HG03039 (cell line): ENCODE data around the gene ADGRV1.
A peak's percentile ranks its signal among the peaks of the same experiment; 100 is the strongest.

Experiments used
- ATAC-seq: cut with Tn5 transposase; IDR thresholded peaks from one replicate; pipeline ENCODE4 v1.9.1; 2021; ENCODE audit warnings: mild to moderate bottlenecking, moderate library complexity; ENCODE audit not compliant: unreplicated experiment

Gene ADGRV1, protein sequence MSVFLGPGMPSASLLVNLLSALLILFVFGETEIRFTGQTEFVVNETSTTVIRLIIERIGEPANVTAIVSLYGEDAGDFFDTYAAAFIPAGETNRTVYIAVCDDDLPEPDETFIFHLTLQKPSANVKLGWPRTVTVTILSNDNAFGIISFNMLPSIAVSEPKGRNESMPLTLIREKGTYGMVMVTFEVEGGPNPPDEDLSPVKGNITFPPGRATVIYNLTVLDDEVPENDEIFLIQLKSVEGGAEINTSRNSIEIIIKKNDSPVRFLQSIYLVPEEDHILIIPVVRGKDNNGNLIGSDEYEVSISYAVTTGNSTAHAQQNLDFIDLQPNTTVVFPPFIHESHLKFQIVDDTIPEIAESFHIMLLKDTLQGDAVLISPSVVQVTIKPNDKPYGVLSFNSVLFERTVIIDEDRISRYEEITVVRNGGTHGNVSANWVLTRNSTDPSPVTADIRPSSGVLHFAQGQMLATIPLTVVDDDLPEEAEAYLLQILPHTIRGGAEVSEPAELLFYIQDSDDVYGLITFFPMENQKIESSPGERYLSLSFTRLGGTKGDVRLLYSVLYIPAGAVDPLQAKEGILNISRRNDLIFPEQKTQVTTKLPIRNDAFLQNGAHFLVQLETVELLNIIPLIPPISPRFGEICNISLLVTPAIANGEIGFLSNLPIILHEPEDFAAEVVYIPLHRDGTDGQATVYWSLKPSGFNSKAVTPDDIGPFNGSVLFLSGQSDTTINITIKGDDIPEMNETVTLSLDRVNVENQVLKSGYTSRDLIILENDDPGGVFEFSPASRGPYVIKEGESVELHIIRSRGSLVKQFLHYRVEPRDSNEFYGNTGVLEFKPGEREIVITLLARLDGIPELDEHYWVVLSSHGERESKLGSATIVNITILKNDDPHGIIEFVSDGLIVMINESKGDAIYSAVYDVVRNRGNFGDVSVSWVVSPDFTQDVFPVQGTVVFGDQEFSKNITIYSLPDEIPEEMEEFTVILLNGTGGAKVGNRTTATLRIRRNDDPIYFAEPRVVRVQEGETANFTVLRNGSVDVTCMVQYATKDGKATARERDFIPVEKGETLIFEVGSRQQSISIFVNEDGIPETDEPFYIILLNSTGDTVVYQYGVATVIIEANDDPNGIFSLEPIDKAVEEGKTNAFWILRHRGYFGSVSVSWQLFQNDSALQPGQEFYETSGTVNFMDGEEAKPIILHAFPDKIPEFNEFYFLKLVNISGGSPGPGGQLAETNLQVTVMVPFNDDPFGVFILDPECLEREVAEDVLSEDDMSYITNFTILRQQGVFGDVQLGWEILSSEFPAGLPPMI (N-terminal part only)

GRCh38 chr5:90558344-90559192, at the start of gene ADGRV1:
Gene ADGRV1, plus strand, starts transcription at chr5:90558797. Its CDS starts 99 bp downstream, at chr5:90558896.
- no peak for ATAC-seq

GRCh38 chr5:90510438-90510837, 48.2 kb upstream of the ADGRV1 start:
- ATAC-seq = no peak

GRCh38 chr5:90514520-90514919, 44.1 kb upstream of the ADGRV1 start:
- no peak for ATAC-seq

- no peak for ATAC-seq
Observed at GRCh38 chr5:90518661-90519060, 39.9 kb upstream of the ADGRV1 start.

DNA sequence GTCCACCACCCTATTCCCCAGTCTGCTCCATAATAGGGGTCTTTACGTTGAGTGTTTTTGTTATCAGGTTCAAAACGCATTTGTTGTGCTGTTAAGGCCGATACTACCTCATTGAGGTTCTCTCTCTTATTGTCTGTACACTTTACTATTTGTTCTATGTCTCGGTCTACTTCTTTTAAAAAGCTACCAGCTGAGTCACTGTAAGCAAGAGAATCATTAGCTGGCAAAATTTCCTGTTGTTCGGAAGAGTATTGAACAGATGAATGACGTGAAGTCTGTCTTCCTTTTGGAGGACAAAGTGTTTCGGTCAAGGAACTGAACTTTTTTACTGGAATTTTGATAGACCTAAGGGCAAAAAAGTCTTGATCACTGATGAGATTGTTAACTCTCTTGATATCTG, 39.5 kb upstream of the ADGRV1 start:
- ATAC-seq = no peak

GRCh38 chr5:90528601-90529193, 29.9 kb upstream of the ADGRV1 start:
- peak; percentile 3 for ATAC-seq

GRCh38 chr5:90529194-90529938, 29.2 kb upstream of the ADGRV1 start, which contains the start of gene LYSMD3:
Gene LYSMD3, minus strand, starts transcription at chr5:90529584. Its CDS starts 4,295 bp downstream, at chr5:90525289.
- peak; percentile 88 for ATAC-seq

DNA sequence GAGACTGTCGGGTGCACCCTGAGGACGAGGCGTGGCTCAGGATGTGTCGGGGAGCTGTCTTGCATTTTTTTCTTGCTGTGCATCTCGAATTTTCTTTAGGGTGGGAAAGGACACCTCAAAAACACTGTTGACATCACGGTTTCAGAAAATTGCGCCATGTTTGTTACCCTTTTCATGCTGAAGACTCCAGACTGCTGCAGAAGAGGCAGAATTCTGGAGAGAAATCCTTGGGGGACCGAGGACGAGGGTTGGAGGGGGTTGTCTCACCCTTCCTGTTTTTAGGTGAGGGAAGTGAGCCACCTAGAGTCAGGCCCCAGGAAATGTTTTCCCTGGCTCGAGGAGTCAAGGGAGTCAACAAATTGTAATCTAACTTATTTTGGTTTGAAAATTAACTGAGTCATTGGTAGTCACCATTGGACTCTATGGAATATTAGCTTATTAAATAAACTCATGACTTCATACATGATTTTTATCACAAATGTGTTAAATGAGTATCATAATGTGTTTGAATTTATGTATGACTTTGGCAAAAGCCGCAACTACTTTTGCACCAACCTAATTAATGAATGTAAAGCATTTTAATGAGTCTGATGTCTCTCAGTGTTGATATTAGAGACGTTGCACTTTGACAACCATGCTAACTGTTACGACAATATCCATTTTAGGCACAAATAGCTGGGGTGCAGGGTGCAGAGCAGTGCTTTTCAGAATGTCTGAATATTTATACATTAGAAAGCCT, 28.5 kb upstream of the ADGRV1 start:
- ATAC-seq = peak; percentile 39

DNA sequence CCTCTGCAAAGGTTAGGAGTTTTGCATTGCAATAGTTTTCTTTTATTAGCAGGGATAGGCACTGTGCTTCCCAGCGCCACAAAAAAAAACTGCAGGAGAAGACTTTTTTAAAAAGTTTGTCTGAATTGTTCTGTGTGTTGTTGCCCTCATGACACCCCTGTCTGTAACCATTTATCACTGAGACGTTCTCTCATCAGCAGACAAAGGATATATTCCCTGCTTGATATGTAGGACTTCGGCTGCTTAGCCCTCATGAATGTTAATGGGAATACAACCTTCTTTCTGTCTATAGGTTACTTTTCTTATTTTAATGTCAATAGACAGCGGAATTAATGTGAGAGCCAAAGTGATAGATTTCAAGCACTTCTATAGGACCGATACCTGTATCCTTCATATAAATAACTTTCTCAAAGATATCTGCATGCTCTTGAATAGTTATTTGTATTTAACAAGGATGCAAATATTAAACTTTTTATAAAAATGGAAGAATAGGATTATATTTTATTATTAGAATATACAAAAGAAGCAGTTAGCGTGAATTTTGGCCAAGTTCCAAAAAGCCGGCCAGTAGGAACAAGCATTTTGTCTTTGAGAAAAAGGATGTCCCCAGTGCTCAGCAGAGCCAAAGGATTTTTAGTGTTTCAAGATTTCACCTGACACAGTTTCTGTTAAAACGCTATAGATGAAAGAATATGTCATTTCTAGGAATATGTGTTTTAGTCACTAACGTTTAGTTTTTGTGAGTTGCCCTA, 27.7 kb upstream of the ADGRV1 start:
- ATAC-seq = no peak

GRCh38 chr5:90533794-90534193, 24.8 kb upstream of the ADGRV1 start:
- ATAC-seq = no peak

- no peak for ATAC-seq
Observed at GRCh38 chr5:90534922-90535321, 23.7 kb upstream of the ADGRV1 start.

DNA sequence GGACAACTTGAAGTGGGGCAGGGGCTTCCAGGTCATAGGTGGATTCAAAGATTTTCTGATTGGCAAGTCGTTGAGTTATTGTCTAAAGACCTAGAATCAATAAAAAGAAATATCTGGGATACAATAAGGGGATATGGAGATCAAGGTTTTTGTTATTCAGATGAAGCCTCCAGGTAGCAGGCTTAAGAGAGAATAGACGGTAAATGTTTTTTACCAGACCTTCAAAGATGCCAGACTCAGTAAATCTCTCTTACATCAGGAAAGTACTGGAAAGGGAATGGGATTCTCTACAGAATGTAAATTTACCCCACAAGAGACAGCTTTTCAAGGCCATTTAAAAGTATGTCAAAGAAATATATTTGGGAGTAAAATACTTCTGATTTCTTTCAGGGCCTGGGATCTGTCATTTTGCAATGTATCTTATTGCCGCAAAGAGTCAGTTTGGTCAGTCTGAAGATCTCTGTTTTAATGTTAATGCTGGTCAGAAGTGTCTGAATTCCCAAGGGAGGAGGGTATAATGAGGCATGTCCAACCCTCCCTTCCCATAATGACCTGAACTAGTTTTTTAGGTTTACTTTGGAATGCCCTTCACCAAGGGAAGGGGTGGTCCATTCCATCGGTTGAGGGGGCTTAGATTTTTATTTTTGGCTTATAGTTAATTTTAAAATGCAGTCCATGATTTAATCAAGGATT, 15.6 kb upstream of the ADGRV1 start:
- no peak for ATAC-seq

DNA sequence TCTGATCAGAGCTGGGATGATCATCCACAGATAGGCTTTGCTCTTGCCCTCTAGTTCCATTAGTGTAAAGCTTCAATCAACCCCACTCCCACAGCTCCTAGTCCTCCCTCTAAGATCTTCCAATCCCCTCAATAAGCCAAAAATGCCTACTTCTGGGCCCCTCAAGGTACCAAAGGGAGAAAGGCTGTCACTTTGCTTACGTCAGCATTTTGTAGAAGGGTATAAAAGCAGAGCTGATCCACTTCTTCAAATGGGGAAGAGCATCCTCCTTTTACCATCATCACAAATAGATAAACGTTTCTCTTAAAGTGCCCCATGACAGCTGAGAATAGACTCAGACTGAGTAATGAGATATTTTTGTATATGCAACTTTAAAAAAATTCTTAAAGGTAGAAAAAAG, 13.1 kb upstream of the ADGRV1 start:
- no peak for ATAC-seq

DNA sequence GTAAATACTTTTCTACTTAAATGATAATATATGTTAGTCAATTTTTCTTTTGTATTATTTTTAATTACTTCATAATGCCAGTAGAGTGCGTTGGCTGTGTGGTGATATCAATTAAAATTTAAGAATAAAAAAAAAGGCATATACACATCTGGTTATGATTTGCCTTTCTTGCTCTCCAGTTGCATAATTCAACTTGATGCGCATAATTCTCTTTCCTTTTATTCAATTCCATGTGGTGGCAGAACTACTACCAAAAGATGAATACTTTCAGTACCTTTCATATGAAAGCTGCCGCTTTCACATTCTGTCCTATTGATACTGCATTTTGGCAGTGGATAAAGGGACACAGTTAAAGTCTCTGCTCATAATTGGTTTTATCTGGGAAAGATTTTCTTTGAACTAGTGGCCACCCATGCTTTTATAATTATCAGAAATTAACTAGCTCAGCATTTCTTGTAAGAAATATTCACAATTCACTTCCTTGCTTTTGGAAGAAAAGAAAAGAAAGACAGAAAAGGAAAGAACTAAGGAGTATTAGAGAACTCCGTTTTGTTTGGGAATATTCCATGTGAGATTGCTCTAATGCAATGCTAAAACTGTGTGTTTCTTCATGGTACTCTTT, 12.3 kb upstream of the ADGRV1 start:
- no peak for ATAC-seq

DNA sequence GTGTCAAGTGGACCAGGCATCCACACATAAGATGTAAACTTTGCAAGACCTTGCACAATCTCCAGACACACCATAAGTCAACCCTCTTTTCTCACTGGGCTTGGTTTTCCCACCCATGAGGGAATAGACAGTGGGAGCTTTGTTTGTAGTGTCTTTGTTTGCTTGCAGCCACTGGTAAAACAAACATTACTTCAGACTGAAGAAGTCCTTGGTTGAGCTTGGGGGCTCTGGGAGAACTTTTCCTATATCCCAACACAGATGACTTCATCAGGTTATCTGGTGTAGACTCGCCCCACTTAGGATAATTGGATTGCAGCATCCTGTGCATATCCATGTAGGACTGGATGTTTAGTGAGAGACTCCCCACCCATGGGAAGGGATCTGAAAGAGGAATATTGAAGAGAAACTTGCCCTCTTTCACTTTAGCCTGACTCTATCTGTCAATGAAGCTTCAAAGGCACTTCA, 11.5 kb upstream of the ADGRV1 start:
- ATAC-seq = no peak

GRCh38 chr5:90548069-90548593, 10.5 kb upstream of the ADGRV1 start:
- no peak for ATAC-seq
